GM23248 (cell line): ENCODE measurements around the gene CGGBP1.

Source experiments
- EZH2 ChIP-seq: fragments of 200-600 bp; sonication (generic); IDR thresholded peaks from 2 replicates; pipeline ENCODE4 v1.6.1; 2018; ENCODE audit warnings: antibody characterized with exemption, mild to moderate bottlenecking; ENCODE audit not compliant: insufficient read depth, poor library complexity, severe bottlenecking
- EZH2phosphoT487 ChIP-seq: fragments of 200-600 bp; sonication (generic); IDR thresholded peaks from 2 replicates; pipeline ENCODE4 v1.6.1; 2018; ENCODE audit warnings: antibody characterized with exemption, moderate library complexity, mild to moderate bottlenecking, low read depth; ENCODE audit not compliant: insufficient read depth

- TF ChIP-seq EZH2 (no peak), EZH2phosphoT487 (no peak)
Measured at GRCh38 chr3:88105325-88105724, 46.5 kb upstream of the CGGBP1 start.
